Endometrium (tissue), 2 donors: ENCODE measurements around the gene GABRG3.
"Not testable (repeated sequence)": the region's sequence is repeated elsewhere in the genome, so short reads cannot be mapped to it uniquely, and the experiment has no call there.

Experiments
- FAIRE-seq: peaks from 2 replicates; lab custom pipeline; 2012; peaks lifted over from hg19 to GRCh38; lab: Jason Lieb, UNC
- donor health status: control.
- donor health status: control.

Gene GABRG3

DNA sequence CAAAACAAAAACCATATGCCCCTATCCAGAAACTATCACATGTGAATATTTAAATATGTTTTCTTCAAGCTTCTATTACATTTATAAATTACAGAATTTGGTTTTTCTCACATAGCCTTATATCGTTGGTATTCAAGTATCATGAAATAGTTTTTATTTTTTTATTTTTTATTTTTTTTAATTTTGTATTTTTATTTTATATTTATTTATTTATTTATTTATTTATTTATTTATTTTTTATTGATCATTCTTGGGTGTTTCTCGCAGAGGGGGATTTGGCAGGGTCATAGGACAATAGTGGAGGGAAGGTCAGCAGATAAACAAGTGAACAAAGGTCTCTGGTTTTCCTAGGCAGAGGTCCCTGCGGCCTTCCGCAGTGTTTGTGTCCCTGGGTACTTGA, 32.0 kb downstream of the GABRG3 start:
- peak; percentile 86 for FAIRE-seq

DNA sequence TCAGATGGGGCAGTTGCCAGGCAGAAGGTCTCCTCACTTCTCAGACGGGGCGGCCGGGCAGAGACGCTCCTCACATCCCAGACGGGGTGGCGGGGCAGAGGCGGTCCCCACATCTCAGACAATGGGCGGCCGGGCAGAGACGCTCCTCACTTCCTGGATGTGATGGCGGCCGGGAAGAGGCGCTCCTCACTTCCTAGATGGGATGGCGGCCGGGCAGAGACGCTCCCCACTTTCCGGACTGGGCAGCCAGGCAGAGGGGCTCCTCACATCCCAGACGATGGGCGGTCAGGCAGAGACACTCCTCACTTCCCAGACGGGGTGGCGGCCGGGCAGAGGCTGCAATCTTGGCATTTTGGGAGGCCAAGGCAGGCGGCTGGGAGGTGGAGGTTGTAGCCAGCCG, 33.2 kb downstream of the GABRG3 start:
- not testable (repeated sequence) for FAIRE-seq

DNA sequence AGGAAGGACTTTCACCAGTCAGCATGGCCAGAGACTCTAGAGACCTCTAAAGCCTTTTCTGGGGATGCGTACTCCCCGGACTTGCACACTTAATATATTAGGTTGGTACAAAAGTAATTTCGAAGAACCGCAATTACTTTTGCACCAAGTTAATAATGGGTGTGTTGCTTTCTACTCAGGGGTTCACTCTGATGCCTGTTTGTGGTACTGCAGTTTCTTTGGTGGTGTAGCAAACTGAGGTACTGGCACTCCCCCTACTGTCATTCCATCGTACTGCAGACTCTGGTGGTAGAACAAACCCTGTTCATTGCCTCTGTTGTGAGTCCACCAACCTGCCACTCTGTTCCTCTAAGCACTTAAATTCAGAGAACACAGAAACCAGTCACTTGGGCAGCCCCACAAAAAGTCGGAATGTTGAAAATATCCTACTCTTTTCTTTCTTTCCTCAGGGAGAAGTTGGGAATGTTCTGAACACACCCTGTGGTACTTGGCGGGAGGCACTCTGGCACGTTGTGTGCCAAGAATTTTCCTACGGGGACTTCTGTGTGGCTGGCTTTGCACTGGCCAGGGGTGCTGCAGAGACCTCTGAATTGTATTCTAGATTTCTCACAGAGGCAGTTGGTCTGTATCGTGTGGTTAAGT, 46.3 kb downstream of the GABRG3 start:
- FAIRE-seq: peak; percentile 73

DNA sequence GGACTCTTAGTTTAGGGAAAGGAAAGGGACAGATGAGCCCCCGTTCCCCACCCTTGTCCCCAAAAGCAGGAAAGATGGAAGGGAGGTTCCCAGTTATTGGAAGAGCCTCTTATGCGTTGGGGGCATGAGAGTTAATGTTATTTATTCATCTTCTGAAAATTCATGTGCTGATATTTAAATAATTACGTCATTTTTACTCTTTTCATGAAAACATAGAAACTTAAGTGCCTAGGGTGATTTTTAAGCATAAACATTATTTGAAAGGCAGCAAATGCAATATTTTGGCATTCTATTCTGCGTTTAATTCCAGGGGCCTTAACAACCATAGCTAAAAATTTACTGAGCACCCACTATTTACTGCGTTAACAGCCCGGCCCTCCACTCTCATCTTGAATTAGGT, 48.7 kb downstream of the GABRG3 start:
- no peak for FAIRE-seq

DNA sequence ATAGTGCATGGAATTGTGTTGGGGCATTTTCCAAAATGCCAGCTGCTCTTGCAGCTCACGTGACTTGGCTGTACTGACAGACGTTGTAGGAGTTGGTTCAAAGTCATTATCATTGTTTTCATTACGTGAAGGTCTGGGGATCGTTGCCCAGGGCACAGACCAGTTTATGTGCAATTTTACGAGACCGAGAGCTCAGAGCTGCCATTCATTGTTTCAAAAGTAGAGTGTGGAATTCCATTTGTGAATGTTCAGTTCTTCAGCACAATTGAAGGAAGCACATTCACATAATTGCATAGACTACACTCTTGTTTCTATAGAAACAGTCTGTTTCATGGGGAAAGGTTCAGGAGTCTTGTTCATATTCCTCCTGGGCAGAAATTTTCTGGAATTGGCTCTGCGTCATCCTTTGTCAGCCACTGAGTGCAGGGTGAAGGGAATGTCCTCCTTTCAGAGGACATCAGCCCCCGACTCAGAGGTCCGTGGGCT, 54.5 kb downstream of the GABRG3 start:
- no peak for FAIRE-seq

DNA sequence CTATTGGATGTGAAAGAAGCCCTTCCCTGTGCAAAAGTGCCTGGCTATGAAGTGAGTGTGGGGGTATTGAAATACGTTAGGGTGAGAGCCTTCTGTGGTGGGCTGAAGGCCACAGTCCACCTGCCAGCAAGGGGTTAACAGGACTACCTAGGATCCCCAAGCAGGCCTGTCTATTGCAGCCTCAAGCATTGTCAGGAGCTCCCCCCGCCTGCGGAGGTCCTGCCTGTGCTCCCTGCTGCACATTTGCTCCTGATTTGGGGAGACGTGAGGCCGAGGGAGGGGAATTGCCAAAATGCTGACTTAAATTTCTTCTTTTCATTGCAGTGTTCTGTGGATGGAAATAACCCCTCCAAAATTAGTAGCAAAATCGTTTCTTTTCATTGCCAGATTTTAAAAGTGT, 56.2 kb downstream of the GABRG3 start:
- FAIRE-seq: no peak

DNA sequence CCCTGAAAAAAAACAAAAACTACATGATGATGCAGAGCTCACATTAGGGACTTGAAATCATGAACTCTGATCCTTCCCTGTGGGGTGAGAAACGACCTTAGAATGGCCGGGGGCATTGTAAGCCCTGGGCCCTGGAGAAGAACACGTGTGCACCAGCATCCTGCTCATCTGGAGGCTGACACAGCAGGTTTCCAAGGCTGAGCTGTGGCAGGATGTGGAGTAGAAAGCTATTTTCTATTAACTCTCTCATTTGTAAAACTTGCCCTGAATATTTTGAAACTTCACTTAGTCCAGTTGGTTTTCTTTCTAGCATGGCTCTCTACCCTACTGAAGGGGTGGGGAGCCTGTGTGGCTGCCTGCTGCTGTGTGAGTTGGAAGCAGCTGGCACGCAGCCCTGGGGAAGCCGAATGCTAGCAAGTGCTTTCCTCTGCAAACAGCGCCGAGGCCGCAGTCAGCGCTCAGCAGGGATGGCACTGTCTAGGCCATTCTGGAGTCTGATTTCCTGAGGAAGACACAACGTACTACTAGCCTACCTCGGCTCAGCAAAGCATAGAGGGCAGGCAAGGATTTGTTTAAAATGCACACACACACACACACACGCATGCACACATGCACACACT, 58.0 kb downstream of the GABRG3 start:
- no peak for FAIRE-seq

DNA sequence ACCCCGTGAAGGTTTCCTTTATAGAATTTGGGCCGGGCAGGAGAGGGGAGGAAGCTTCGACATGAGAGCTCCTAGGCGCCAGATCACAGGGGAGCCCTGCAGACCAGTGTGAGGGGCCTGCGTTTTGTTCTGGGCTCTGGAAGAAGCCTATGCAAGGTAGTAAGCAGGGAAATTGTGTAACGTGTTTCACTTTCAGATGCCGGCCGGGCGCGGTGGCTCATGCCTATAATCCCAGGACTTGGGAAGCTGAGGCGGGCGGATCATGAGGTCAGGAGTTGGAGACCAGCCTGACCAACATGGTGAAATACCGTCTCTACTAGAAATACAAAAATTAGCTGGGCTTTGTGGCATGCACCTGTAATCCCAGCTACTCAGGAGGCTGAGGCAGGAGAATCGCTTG, 65.2 kb downstream of the GABRG3 start:
- FAIRE-seq: no peak

DNA sequence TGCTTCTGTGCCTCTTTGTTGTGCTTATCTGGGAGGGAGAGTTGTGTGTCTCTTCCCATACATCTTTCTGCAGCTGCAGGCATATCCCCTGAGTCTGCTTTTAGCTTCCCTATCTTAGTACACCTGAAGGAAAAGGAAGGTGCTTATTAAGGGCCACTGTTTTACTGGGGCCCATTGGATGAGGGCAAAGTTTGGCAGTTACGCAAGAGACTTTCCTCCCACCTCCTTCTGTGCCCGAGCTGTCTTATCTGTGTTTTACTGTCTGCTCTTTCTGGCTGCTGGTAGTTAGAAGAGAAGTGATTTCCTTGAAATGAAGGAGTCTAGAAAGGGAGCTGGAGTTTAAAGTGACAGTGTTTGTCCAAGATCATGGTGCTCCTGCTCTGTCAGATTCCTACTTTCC, 66.5 kb downstream of the GABRG3 start:
- no peak for FAIRE-seq

DNA sequence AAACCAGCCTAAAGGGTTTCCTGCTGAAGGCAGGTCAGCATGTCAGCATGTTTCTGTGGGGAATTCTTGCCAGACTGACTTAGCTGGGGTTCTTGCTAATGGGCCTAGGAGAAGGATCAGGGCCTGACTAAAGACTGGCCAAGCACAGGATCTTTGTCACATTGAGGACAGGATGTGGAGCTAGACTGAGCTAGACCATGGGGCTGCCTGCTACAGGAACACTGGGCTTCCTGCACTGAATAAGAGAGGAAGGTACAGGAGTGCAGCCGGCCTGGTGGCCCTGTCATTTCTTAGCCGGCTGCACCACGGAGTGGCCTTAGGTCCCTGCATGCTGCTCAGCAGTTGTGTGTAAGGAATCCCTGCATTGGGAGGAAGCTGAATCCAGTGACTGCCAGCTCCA, 68.2 kb downstream of the GABRG3 start:
- no peak for FAIRE-seq

DNA sequence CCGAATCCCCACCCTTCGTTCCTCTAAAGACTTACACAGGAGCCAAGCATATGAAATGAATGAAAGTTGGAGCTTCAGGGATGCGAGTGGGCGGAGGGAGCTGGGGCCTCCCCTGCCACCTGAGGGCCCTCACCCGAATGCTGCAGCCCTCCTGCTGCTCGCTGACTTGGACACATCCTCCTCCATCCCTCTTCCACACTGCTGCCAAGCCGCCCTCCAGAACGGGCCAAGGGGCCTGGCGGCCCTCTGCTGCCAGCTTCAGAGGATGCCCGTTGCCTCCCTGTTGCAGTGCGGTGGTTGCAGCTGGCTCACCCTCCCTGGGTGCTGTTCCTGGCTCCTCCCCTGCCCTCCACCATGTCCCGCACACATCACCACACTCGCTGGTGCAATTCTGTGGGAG, 71.2 kb downstream of the GABRG3 start:
- no peak for FAIRE-seq

DNA sequence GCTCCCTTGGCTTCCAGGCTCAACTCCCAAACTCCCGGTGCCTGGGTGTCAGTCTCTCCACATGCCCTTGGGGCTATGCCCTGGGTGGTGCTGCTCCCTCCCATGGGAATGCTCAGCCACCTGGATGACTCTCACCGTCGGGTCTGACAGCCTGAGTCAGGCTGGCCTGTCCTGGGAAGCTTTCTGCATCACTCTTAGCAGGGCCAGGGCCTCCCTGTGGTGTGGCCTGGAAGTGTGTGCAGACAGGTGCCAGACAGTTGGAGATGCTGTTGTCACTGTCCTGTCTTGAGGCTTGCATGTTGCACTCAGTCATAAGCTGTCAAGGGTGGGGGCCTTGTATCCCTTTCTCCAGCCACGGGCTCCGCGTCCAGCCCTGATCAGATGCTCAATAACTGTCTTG, 71.7 kb downstream of the GABRG3 start:
- FAIRE-seq: no peak

DNA sequence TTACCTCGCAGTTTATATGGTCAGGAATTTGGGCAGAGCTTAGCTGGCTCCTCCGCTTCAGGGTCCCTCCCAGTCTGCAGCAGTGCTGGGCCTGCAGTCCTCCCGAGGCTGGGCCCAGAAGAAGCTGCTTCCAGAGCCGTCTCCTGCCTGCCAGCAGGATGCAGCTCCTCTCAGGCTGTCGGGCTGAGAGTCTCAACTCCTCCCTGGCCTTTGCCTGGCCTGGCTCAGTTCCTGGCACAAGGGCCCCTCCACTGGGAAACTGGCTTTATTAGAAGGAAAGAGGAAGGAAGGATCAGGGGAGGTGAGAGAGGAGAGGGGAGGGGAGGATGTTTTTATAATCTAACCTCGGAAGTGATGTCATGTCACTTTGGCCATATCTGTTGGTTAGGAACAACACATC, 72.8 kb downstream of the GABRG3 start:
- FAIRE-seq: no peak

DNA sequence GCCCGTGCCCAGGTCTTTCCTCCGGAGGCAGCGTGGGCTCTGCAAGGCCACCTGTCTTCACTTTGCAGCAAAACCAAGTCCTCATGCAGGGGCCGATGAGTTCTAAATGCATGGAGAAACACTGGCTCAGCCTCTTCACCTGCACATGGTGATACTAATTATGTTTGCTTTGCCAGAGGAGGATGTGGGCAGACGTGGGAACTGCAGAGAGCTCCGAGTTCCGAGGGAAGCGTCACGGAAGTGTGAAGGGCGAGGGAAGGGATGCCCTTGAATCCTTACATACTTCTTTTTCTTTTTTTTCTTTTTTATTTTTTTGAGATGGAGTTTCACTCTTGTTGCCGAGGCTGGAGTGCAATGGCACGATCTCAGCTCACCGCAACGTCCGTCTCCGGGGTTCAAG, 74.8 kb downstream of the GABRG3 start:
- FAIRE-seq: no peak

DNA sequence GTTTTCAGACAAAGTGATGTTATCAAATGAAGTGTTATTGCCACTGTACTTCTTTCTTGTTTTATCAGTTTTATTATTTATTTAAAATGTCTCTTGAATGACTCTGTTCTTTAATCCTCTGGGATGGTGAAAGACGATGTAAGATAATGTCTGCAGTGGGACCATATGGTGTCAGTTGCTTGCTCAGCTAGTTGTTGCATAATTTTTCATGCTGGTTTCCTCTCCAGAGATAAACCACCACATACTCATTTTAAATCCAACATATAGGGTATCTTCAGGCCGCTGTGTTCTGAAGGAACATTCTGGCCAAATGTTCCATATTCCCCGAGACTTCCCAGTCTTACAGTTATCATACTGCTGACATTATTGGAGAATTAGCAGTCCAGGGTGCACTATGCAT, 75.9 kb downstream of the GABRG3 start:
- no peak for FAIRE-seq

DNA sequence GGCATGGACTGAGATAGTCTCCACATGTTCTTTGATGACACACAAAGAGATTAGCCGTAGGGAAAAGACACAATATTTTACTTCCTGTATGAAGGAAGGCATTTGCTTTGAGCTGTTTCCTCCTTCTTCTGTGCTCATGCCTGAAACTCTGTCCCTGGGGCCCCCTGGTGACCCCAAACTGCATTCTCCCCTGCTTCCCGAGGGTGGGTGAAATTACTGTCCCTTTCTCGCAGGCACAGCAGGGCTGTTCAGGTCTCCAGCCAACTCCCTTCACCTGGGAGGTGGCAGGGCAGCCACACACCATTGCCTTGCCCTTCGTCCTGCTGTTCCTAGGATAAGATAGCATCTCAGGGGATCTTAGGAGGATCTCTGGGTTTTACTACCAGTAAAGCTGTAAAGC, 79.2 kb downstream of the GABRG3 start:
- FAIRE-seq: no peak

DNA sequence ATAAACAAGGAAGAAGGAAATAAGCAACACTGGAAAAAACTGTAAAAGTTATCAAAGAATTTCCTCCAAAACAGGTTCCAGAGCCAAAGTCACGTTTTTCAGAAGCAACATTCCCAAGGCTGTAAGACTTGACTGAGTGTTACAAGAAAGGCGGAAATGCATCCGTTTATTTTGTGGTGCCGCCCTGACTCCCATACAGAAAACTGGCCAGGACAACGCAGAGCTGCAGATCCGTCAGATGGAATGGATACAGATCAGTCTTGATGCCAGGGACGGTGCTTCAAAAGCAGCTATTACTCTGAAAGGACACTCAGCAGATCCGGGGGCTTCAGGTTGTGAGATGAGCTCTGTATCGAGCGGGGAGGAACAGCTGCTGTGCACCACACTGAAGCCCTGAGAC, 83.4 kb downstream of the GABRG3 start:
- FAIRE-seq: no peak

DNA sequence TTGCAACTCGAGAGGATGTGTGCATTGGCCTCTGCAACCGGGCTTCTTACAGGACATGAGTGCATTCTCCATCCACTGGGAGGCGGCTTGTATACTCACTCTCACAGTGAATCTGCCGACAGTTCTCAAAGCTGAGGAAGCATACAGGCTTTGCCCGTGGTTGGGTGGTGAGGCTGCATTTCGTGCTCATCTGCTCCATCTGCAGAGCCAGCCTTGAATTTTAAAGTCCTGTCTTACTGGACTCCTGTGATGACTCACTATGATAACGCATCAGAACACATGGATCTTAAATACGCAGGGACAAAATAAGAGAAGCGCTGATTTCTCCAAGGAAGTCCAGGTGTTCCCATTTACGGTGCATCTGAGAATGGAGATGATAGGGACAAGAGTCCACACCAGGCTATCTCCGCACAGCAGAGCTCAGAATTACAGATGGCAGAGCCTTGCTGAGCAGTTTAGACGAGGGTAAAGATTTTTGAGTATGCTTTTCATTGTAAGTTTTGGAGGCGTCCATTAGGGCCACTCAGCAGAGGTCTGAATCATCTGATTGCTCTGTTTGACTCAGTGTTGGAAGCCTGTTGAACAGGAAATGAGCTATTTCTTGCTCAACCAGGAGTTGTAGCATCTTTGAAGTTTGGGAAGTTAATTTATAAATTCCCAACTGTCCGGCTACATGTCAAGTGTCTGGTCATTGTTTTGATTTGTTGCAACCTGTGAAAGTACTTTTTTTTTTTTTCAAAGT, 87.1 kb downstream of the GABRG3 start:
- FAIRE-seq: no peak

DNA sequence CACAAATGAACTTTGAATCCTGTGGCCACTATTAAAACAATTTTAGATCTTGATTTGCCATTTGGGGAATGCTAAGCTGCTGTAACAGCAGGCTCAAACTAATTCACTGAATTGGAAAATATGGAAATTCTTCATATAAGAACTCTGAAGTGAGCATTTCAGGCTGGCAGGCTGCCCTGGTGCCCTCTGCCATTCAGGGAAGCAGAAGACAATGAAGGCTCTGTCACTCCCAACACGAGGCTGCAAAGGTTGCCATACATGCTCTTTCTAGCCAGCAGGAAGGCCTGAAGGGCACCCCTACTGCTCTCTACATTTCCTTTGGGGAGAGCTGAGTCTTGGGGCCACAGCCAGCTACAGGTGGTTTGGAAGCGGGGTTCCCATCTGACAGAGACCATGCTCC, 88.0 kb downstream of the GABRG3 start:
- FAIRE-seq: no peak

DNA sequence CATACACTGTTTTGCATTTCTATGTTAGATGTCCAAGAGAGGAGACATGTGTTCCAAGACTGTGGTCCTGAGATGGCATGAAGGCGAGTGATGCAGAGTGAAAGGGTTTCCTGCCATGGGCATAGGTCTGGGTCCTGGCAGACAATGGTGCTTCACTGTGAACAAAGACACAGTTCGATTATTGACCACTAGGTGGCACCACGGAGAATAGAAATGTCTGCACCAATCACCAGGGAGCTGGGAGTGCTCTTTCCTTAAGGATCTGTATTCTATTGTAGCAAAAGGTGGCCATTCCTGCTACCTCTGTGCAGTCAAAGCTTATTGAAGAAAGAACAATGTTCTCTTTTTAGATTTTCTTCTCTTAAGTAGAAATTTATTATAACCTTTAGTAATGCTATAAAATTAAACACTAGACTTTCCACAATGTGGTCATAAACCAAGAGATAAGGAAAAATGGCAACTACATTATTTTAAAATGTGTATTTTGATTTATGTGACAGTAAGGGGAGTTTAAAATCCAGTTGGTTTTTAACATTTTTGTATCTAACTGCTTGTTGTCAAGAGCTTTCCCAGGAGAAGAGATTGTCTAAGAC, 88.7 kb downstream of the GABRG3 start:
- FAIRE-seq: no peak

DNA sequence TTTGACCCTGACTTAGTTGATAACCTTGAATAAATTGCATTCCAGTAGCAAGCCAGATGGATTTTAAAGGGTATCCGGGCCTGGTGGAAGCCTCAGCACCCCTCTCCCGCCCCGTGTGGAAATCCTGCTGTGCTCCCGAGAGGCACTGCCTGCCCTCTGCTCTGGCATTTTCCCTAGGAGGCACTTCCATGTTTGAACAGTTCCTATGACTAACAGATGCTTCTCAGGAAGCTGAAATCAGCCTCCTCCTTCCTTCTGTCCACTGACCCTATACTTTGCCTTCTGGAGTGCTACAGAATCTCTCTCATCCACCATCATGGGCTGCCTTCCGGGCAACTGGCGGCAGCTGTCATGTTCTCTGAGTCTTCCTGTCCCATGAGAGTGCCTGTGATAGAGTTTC, 90.8 kb downstream of the GABRG3 start:
- FAIRE-seq: no peak

DNA sequence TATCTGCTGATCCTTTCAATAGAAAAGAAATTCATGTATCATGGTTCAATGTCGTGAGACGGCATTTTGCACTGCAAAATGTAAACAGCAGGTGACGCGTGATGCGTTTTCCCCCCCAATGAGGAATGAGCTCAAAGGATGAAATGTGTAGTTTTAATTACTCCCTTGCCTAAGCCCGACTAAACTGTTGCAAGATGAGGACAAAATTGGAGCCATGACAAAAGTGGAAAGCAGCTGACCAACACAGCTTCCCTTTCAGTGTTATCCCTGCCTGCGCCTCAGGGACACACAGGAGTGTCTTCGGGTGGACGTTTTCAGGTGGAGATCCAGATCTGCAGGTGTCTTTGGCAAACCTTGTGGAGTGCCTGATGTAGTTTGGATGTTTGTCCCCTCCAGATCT, 92.0 kb downstream of the GABRG3 start:
- FAIRE-seq: no peak

DNA sequence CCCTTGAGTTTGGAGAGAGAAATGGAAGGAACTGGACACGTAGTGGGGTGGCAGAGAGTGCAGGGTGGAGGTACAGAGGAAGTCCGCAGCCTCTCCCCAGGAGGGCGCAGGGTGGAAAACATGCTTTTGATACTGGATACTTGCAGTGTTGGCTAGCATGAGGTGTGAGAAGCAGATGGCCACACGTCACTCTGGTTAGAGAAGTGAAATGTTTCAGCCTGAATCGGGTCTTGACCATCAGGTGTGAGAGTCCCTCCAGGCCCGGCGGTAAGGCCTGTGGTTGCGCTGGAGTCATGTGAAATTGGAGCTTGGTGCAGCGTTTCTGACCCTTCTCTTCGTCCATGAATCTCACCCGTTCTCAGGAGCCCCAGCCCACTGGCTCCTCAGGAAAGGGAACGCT, 93.1 kb downstream of the GABRG3 start:
- FAIRE-seq: no peak
